Adrenal gland (tissue), 12 donors: ENCODE measurements around the gene KRT8. TPM values are rescaled to one million over a fixed set of nuclear protein-coding genes. Genes with fewer than 3 reads are reported as not detected.

Source experiments
- DNase-seq, 7 donors: peaks; one replicate each; pipeline ENCODE4 v3.0.0-alpha.2; 2019 to 2020
- H3K27ac ChIP-seq, 5 donors: fragments of 200-600 bp; sonication (generic) in 4 of 5; 1 replicate in 3 of 5; 2 replicates in 2 of 5; pipeline versions ENCODE4 v1.5.1 to v1.8.0; 2016 to 2020; ENCODE audit warnings: mild to moderate bottlenecking in 1 of 5
- H3K27me3 ChIP-seq: fragments of 200-600 bp; 2 replicates; pipeline ENCODE4 v1.8.0; 2021
- H3K36me3 ChIP-seq, 2 donors: fragments of 200-600 bp; replicated peaks in 1 of 2; 1 replicate in 1 of 2; 2 replicates in 1 of 2; pipeline versions ENCODE4 v1.5.1 to v1.8.0; 2018 to 2022
- H3K4me1 ChIP-seq, 2 donors: fragments of 200-600 bp; replicated peaks in 1 of 2; 1 replicate in 1 of 2; 2 replicates in 1 of 2; pipeline versions ENCODE4 v1.5.1 to v1.8.0; 2018 to 2021
- H3K4me3 ChIP-seq, 4 donors: fragments of 200-600 bp; sonication (generic) in 3 of 4; one replicate each; pipeline ENCODE4 v1.5.1; 2016 to 2018
- H3K9me3 ChIP-seq, 3 donors: fragments of 200-600 bp; sonication (generic) in 1 of 3; replicated peaks in 1 of 3; 1 replicate in 2 of 3; 2 replicates in 1 of 3; pipeline versions ENCODE4 v1.5.1 to v1.8.0; 2016 to 2021
- POLR2A ChIP-seq, 2 donors: fragments of 450-650 bp; IDR thresholded peaks; one replicate each; pipeline ENCODE4 v1.6.1; 2017; ENCODE audit warnings: antibody characterized with exemption in 2 of 2, mild to moderate bottlenecking in 2 of 2, moderate library complexity in 1 of 2
- WGBS, 4 donors: extraction: QIAGEN DNeasy Blood & Tissue Kit in 2 of 4; methylation state at CpG; one replicate each; pipeline versions ENCODE4 v1.1.5 to v1.1.7; 2013 to 2017; 5-methylcytosine and 5-hydroxymethylcytosine counted together
- intact Hi-C, 2 donors: fragments of 100-400 bp; cut with DNase I; formaldehyde crosslinking; loops; one replicate each; pipeline versions ENCODE4 v1.14.1 to v1.15.0; 2022 to 2023
- polyA plus RNA-seq, 3 donors: library from polyadenylated mRNA; stranded (reverse); fragments of 200-250 nt in 2 of 3; fragments of 350-450 nt in 1 of 3; fragmentation: Illumina TruSeq in 1 of 3; extraction: RNeasy Lipid Tissue Mini Kit (QIAGEN cat#74804) in 1 of 3; gene quantifications; one replicate each; pipeline ENCODE4 v1.2.3, GENCODE V29; 2013 to 2014
- total RNA-seq, 9 donors: library from RNA; depleted of rRNA in 4 of 9; stranded (reverse); fragments of >200 nt in 4 of 9; fragments of 120-200 nt in 1 of 9; fragmentation: NEBNext Ultra II Directional in 1 of 9; extraction: Animal tissue kit (Norgen Biotek cat#: 25700) in 1 of 9; gene quantifications; one replicate each; pipeline versions ENCODE4 v1.1.0 to v1.2.4, GENCODE V29; 2013 to 2023
- TF ChIP-seq, protein P1 (sequence below), 6 experiments: fragments of 450-650 bp in 4 of 6; fragments of 200-600 bp in 2 of 6; sonication (generic) in 1 of 6; IDR thresholded peaks; 1 replicate in 5 of 6; 2 replicates in 1 of 6; pipeline versions ENCODE4 v1.5.1 to v1.8.0; 2016 to 2021; ENCODE audit warnings: antibody characterized with exemption in 6 of 6, mild to moderate bottlenecking in 2 of 6, moderate library complexity in 1 of 6
- donor health status: healthy with polysubstance abuse.
- donor health status: Bipolar disorder and iron deficiency.
- donor health status: DM: yes; HTN: yes; CAD: no.
- donor health status: DM: no; HTN: no; CAD: no.
- donor health status: DM: no; HTN: no; CAD: no.
- donor health status: DM: yes; HTN: yes; CAD: no.

Gene KRT8
- total and polyA plus RNA-seq, 12 donors: 13.3 to 198 (median 71.0) TPM

DNA sequence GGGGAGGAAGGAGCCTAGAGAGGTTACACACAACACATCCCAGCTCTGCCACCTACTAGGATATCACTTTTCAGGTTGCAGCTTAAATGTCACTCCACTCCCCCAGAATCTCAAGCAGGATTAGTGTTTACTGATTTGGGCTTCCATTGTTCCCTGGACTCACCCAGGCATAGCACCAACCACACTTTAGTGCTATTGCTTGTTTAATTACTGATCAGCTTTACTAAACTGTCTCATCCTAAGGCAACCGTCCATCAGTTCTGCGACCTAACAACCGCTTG is 38.0 kb upstream of the KRT8 start:
- H3K27ac ChIP-seq: no peak overlapping the region
- intact Hi-C loops: no loop called here
- H3K36me3 ChIP-seq: no peaks in the 10 kb centered on the region
- no peaks in the 10 kb centered on the region for H3K27me3 ChIP-seq
- WGBS, 4 donors: 80 to 89% (median 86%) methylated on average over 3 of the region's 3 CpGs
- no peaks in the 10 kb centered on the region for H3K4me1 ChIP-seq
- no peak for DNase-seq
- no peaks in the 10 kb centered on the region for H3K9me3 ChIP-seq
- no peak overlapping the region for H3K4me3 ChIP-seq
- TF ChIP-seq, protein P1, sequence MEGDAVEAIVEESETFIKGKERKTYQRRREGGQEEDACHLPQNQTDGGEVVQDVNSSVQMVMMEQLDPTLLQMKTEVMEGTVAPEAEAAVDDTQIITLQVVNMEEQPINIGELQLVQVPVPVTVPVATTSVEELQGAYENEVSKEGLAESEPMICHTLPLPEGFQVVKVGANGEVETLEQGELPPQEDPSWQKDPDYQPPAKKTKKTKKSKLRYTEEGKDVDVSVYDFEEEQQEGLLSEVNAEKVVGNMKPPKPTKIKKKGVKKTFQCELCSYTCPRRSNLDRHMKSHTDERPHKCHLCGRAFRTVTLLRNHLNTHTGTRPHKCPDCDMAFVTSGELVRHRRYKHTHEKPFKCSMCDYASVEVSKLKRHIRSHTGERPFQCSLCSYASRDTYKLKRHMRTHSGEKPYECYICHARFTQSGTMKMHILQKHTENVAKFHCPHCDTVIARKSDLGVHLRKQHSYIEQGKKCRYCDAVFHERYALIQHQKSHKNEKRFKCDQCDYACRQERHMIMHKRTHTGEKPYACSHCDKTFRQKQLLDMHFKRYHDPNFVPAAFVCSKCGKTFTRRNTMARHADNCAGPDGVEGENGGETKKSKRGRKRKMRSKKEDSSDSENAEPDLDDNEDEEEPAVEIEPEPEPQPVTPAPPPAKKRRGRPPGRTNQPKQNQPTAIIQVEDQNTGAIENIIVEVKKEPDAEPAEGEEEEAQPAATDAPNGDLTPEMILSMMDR (IDR thresholded peaks at IDR 0.05): no peak
- TF ChIP-seq POLR2A (IDR thresholded peaks at IDR 0.05): no peak

DNA sequence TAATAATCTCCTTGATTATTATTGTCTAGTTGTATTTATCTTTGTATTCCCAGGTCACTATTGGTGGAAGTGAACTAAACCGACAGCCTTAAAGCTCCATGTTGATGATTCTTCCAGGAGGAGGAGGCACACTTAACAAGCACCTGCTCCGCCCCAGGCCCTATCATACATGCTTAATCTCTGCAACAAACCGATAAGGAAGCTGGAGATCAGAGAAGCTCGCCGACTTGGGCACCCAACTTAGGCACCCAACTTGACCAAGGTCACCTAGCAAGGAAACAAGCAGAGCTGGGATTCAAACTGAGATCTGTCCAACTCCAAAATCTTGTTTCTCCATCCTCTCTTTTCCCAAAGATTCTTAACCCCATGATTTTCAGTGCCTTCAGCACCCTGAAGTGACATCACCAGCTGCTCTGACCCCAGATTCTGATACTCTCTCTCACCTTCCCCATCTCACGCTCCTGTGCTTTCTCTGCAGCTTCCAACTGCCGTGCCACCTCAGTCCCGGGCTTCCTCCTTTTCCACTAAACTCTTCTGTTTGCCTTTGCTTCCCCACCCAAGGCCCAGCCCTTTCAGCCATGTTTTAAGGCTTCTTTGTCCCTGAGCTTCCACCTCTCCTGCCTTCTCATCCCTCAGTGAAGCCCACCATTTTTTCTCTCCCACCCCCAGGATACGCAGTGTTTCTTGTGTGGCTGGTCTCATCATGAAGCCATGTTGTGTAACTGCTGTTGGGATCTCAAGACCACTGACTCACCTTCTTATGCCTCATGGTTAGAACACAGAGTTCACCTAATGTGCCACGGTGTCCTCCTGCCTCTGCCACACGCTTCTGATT is 37.4 kb upstream of the KRT8 start:
- WGBS, 4 donors: 87 to 92% (median 91%) methylated on average over 11 of the region's 11 CpGs
- no peak overlapping the region for H3K27ac ChIP-seq
- H3K4me3 ChIP-seq: no peak overlapping the region

DNA sequence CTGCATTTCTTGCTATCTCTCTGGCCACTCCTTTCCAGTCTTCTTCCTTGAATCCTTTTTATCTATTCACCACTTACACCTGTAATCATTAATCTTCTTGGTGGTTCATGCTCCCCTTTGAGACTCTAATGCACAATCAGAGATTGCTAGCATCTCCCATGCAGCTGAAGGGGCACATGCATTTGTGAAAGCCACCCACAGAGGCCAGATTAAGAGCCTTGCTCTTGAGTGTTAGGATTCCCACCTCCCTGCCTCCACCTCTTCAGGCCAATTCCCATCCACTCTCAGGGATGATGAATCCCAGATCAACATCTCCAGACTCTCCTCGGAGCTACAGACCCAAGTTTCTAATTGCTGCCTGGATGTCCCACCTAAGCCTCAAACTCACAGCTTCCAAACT is 24.7 kb upstream of the KRT8 start:
- H3K4me3 ChIP-seq: no peak overlapping the region
- no peaks in the 10 kb centered on the region for H3K27me3 ChIP-seq
- WGBS, 4 donors: 38 to 73% (median 57%) methylated on average over 1 of the region's 1 CpG
- H3K36me3 ChIP-seq: no peaks in the 10 kb centered on the region
- peaks cover 16 to 32% of the 10 kb centered on the region in 2 donors for H3K4me1 ChIP-seq
- H3K27ac ChIP-seq: no peak overlapping the region
- no peak for DNase-seq
- TF ChIP-seq POLR2A (IDR thresholded peaks at IDR 0.05): no peak
- TF ChIP-seq, protein P1 (IDR thresholded peaks at IDR 0.05): no peak
- no peaks in the 10 kb centered on the region for H3K9me3 ChIP-seq
- intact Hi-C loops: no loop called here

More for the DNA sequence above, 37.4 kb upstream of the KRT8 start:
- intact Hi-C loops: no loop called here
- TF ChIP-seq, protein P1 (IDR thresholded peaks at IDR 0.05): no peak
- TF ChIP-seq POLR2A (IDR thresholded peaks at IDR 0.05): no peak
- DNase-seq: no peak
- Histone ChIP-seq H3K27me3 (no peaks in the 10 kb centered on the region), H3K9me3 (no peaks in the 10 kb centered on the region), H3K36me3 (no peaks in the 10 kb centered on the region), H3K4me1 (no peaks in the 10 kb centered on the region)

DNA sequence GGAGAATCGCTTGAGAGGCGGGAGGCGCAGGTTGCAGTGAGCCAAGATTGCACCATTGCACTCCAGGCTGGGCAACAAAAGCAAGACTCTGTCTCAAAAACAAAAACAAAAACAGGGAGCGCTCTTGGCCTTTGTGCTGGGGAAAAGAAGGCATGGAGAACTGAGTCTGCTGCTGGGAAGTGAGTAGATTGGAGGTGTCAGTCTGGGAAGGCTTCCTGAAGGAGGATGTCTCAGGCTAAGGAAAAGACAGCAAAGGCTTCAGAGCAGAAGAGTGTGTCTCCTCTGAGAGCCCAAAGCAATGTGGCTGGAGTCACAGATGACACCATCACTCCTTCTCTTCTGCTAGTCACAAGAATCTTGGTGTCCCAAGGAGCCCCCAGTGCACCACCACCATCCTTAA is 23.1 kb upstream of the KRT8 start:
- H3K4me1 ChIP-seq: peaks cover 16 to 33% of the 10 kb centered on the region in 2 donors
- WGBS, 4 donors: 86 to 97% (median 95%) methylated on average over 4 of the region's 4 CpGs
- intact Hi-C loops: no loop called here

More for the DNA sequence above, 23.1 kb upstream of the KRT8 start:
- no peaks in the 10 kb centered on the region for H3K27me3 ChIP-seq
- H3K9me3 ChIP-seq: no peaks in the 10 kb centered on the region
- no peak for DNase-seq
- no peaks in the 10 kb centered on the region for H3K36me3 ChIP-seq
- TF ChIP-seq, protein P1 (IDR thresholded peaks at IDR 0.05): no peak
- no peak overlapping the region for H3K4me3 ChIP-seq
- H3K27ac ChIP-seq: peak overlapping the region in 1 of 5 donors; percentile 81
